K562 (cell line): ENCODE data around the gene METRN. TPM values are rescaled to one million over a fixed set of nuclear protein-coding genes. Genes with fewer than 3 reads are reported as not detected.

Source experiments
- ARHGAP35 ChIP-seq: fragments of 450-650 bp; IDR thresholded peaks from 2 replicates; pipeline ENCODE4 v1.6.1; 2018; ENCODE audit not compliant: partially characterized antibody
- ARID3A ChIP-seq: IDR thresholded peaks from 2 replicates; pipeline ENCODE4 v1.6.1; 2012; ENCODE audit warnings: low read depth, low read length, improper control_type of control experiment, borderline replicate concordance
- ARNT ChIP-seq, 2 experiments: fragments of 450-650 bp; IDR thresholded peaks; 2 replicates each; pipeline ENCODE4 v1.6.1; 2016; ENCODE audit warnings: mild to moderate bottlenecking in 1 of 2
- BCLAF1 ChIP-seq, 2 experiments: fragments of 450-650 bp in 1 of 2; IDR thresholded peaks; 2 replicates each; pipeline ENCODE4 v1.6.1; 2011 to 2017; ENCODE audit warnings: low read depth in 2 of 2, antibody characterized with exemption in 1 of 2, borderline replicate concordance in 1 of 2, low read length in 1 of 2, mild to moderate bottlenecking in 1 of 2, mixed read lengths in 1 of 2; ENCODE audit not compliant: control insufficient read depth in 1 of 2
- CREB3L1 ChIP-seq: fragments of 450-650 bp; IDR thresholded peaks from 2 replicates; pipeline ENCODE4 v1.6.1; 2014; ENCODE audit warnings: low read depth, mild to moderate bottlenecking, moderate library complexity, borderline replicate concordance
- MBD2 ChIP-seq: sonication (generic); IDR thresholded peaks from 2 replicates; pipeline ENCODE4 v1.6.1; 2016; ENCODE audit warnings: low read depth, borderline replicate concordance
- MECOM ChIP-seq: fragments of 250-450 bp; sonication (Bioruptor Pico); IDR thresholded peaks from 2 replicates; pipeline ENCODE4 v1.8.0; 2022; ENCODE audit warnings: inconsistent platforms
- MITF ChIP-seq: IDR thresholded peaks from 2 replicates; pipeline ENCODE4 v1.6.1; 2014; ENCODE audit warnings: antibody characterized with exemption
- NFE2L1 ChIP-seq: fragments of 450-650 bp; IDR thresholded peaks from 2 replicates; pipeline ENCODE4 v1.6.1; 2016; ENCODE audit warnings: missing genetic modification characterization, low read depth, mild to moderate bottlenecking, missing compliant biosample characterization, moderate library complexity, borderline replicate concordance
- NKRF ChIP-seq: fragments of 450-650 bp; IDR thresholded peaks from 2 replicates; pipeline ENCODE4 v1.6.1; 2016; ENCODE audit warnings: borderline replicate concordance
- RBM15 ChIP-seq: fragments of 200-400 bp; formaldehyde crosslinking; IDR thresholded peaks from 2 replicates; pipeline ENCODE4 v1.6.1; 2018; ENCODE audit warnings: mild to moderate bottlenecking, low read length, moderate library complexity; ENCODE audit not compliant: insufficient read depth
- SRF ChIP-seq, 2 experiments: fragments of 250-450, 450-650 bp in 1 of 2; sonication (Bioruptor Pico) in 1 of 2; sonication (generic) in 1 of 2; formaldehyde crosslinking; IDR thresholded peaks; 2 replicates each; pipeline versions ENCODE4 v1.5.0 to v1.5.1; 2020 to 2022; ENCODE audit warnings: mild to moderate bottlenecking in 1 of 2, missing genetic modification reagents in 1 of 2
- WHSC1 ChIP-seq: IDR thresholded peaks from one replicate; pipeline ENCODE4 v1.6.1; 2012; ENCODE audit warnings: low read length, control low read depth, inconsistent platforms
- ZNF280A ChIP-seq: fragments of 450-650 bp; IDR thresholded peaks from 2 replicates; pipeline ENCODE4 v1.6.1; 2018; ENCODE audit warnings: mild to moderate bottlenecking, low read depth; ENCODE audit not compliant: partially characterized antibody
- polyA plus RNA-seq, 8 experiments: library from polyadenylated mRNA; depleted of rRNA in 4 of 8; stranded (reverse) in 5 of 8; unstranded in 3 of 8; fragments of >200 nt; fragmentation: Nextera tagmentation in 2 of 8; fragmentation: Illumina TruSeq in 1 of 8; extraction: Ambion mirVana in 2 of 8; extraction: Trizol in 1 of 8; gene quantifications; 2 replicates each; pipeline versions ENCODE4 v1.2.1 to v1.2.3, GENCODE V29; 2011 to 2014; ENCODE audit warnings: inconsistent platforms in 1 of 8, missing spikeins in 1 of 8
- total RNA-seq, 7 experiments: library from RNA; depleted of rRNA in 6 of 7; stranded (reverse); fragments of >200 nt in 6 of 7; fragmentation: Illumina TruSeq in 2 of 7; extraction: Trizol in 2 of 7; gene quantifications; 2 replicates each; pipeline versions ENCODE4 v1.2.1 to v1.2.3, GENCODE V29; 2011 to 2021; ENCODE audit warnings: low replicate concordance in 1 of 7

METRN gene
- total and polyA plus RNA-seq, 9 of the 15 experiments (the other 6 are each of a cell fraction or from before 2014, with no cell fraction given), result 0.20 to 89.8 (median 15.4) TPM

GRCh38 chr16:720990-721764, 6.3 kb downstream of the METRN start, which contains the start of gene ANTKMT (continued):
- peak; percentile 5; the same call in 1 of the 2 replicates for TF ChIP-seq MITF
- TF ChIP-seq ARHGAP35, result no peak
- TF ChIP-seq NFE2L1 (tag), result no peak
- TF ChIP-seq ZNF280A, result no peak
- TF ChIP-seq NKRF, result peak; percentile 44; the same call in 1 of the 2 replicates
- no peak for TF ChIP-seq SRF (CRISPR knock-in tag; IDR thresholded peaks at IDR 0.05)
- TF ChIP-seq MBD2, result no peak; the same call in 1 of the 2 replicates
- no peak for TF ChIP-seq RBM15
- TF ChIP-seq ARNT (IDR thresholded peaks at IDR 0.05), result no peak
- no peak for TF ChIP-seq MECOM (CRISPR knock-in tag)
- TF ChIP-seq ARID3A, result no peak
- peak in 1 of 2 experiments; percentile 68; a peak in 1 of 4 replicates for TF ChIP-seq BCLAF1 (IDR thresholded peaks at IDR 0.05; ENCODE audit: borderline replicate concordance in 1 of 2, control insufficient read depth in 1 of 2, low read depth in 2 of 2, low read length in 1 of 2)
- peak; percentile 84 for TF ChIP-seq CREB3L1
- TF ChIP-seq WHSC1, result no peak
